H1 (cell line): ENCODE data around the gene MDK. TPM values are rescaled to one million over a fixed set of nuclear protein-coding genes. Genes with fewer than 3 reads are reported as not detected.

Experiments used
- NANOG ChIP-seq: IDR thresholded peaks from 2 replicates; pipeline ENCODE4 v1.6.1; 2011; ENCODE audit warnings: low read length, low read depth, mild to moderate bottlenecking, inconsistent platforms; ENCODE audit not compliant: insufficient read depth, poor library complexity, severe bottlenecking
- polyA plus RNA-seq, 7 experiments: library from polyadenylated mRNA; depleted of rRNA in 3 of 7; stranded (reverse) in 5 of 7; unstranded in 2 of 7; fragments of >200 nt in 5 of 7; fragments of 200-250 nt in 2 of 7; gene quantifications; 1 replicate in 5 of 7; 2 replicates in 1 of 7; 4 replicates in 1 of 7; pipeline versions ENCODE4 v1.2.1 to v1.2.3, GENCODE V29; 2011 to 2013; ENCODE audit warnings: missing spikeins in 2 of 7, mixed read lengths in 2 of 7
- total RNA-seq: library from RNA; stranded (reverse); fragmentation: NEBNext Ultra II Directional; extraction: Animal tissue kit (Norgen Biotek cat#: 25700); gene quantifications from 2 replicates; pipeline ENCODE4 v1.2.1, GENCODE V29; 2021
- TF ChIP-seq, protein P1 (sequence below): fragments of 300-600 bp; sonication (generic); IDR thresholded peaks from 2 replicates; pipeline ENCODE4 v1.7.1; 2012; ENCODE audit warnings: low read length, moderate library complexity, mild to moderate bottlenecking, inconsistent platforms; ENCODE audit not compliant: insufficient replicate concordance

The MDK gene
- total and polyA plus RNA-seq, 2 of the 8 experiments (the other 6 are each of a cell fraction or from before 2014, with no cell fraction given): 309 to 606 TPM

DNA sequence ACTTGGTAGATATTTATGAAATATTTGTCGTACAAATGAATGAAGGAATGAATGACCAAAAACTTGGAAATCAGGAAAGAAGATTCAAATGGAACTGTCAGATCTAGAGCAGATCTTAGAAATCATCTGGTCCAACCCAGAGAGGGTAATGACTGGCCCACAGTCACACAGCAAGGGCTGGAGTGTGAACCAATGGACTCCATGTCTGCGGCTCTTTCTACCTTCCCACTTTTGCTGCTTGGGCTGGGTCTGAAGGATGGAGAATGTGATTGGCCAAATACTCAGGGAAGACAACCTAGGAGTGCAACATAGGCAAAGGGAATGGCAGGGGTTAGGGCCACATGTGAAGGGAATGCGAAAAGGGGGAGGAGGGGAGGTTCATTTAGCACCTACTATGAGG lies 40.0 kb upstream of the MDK start (continued):
- TF ChIP-seq, protein P1, sequence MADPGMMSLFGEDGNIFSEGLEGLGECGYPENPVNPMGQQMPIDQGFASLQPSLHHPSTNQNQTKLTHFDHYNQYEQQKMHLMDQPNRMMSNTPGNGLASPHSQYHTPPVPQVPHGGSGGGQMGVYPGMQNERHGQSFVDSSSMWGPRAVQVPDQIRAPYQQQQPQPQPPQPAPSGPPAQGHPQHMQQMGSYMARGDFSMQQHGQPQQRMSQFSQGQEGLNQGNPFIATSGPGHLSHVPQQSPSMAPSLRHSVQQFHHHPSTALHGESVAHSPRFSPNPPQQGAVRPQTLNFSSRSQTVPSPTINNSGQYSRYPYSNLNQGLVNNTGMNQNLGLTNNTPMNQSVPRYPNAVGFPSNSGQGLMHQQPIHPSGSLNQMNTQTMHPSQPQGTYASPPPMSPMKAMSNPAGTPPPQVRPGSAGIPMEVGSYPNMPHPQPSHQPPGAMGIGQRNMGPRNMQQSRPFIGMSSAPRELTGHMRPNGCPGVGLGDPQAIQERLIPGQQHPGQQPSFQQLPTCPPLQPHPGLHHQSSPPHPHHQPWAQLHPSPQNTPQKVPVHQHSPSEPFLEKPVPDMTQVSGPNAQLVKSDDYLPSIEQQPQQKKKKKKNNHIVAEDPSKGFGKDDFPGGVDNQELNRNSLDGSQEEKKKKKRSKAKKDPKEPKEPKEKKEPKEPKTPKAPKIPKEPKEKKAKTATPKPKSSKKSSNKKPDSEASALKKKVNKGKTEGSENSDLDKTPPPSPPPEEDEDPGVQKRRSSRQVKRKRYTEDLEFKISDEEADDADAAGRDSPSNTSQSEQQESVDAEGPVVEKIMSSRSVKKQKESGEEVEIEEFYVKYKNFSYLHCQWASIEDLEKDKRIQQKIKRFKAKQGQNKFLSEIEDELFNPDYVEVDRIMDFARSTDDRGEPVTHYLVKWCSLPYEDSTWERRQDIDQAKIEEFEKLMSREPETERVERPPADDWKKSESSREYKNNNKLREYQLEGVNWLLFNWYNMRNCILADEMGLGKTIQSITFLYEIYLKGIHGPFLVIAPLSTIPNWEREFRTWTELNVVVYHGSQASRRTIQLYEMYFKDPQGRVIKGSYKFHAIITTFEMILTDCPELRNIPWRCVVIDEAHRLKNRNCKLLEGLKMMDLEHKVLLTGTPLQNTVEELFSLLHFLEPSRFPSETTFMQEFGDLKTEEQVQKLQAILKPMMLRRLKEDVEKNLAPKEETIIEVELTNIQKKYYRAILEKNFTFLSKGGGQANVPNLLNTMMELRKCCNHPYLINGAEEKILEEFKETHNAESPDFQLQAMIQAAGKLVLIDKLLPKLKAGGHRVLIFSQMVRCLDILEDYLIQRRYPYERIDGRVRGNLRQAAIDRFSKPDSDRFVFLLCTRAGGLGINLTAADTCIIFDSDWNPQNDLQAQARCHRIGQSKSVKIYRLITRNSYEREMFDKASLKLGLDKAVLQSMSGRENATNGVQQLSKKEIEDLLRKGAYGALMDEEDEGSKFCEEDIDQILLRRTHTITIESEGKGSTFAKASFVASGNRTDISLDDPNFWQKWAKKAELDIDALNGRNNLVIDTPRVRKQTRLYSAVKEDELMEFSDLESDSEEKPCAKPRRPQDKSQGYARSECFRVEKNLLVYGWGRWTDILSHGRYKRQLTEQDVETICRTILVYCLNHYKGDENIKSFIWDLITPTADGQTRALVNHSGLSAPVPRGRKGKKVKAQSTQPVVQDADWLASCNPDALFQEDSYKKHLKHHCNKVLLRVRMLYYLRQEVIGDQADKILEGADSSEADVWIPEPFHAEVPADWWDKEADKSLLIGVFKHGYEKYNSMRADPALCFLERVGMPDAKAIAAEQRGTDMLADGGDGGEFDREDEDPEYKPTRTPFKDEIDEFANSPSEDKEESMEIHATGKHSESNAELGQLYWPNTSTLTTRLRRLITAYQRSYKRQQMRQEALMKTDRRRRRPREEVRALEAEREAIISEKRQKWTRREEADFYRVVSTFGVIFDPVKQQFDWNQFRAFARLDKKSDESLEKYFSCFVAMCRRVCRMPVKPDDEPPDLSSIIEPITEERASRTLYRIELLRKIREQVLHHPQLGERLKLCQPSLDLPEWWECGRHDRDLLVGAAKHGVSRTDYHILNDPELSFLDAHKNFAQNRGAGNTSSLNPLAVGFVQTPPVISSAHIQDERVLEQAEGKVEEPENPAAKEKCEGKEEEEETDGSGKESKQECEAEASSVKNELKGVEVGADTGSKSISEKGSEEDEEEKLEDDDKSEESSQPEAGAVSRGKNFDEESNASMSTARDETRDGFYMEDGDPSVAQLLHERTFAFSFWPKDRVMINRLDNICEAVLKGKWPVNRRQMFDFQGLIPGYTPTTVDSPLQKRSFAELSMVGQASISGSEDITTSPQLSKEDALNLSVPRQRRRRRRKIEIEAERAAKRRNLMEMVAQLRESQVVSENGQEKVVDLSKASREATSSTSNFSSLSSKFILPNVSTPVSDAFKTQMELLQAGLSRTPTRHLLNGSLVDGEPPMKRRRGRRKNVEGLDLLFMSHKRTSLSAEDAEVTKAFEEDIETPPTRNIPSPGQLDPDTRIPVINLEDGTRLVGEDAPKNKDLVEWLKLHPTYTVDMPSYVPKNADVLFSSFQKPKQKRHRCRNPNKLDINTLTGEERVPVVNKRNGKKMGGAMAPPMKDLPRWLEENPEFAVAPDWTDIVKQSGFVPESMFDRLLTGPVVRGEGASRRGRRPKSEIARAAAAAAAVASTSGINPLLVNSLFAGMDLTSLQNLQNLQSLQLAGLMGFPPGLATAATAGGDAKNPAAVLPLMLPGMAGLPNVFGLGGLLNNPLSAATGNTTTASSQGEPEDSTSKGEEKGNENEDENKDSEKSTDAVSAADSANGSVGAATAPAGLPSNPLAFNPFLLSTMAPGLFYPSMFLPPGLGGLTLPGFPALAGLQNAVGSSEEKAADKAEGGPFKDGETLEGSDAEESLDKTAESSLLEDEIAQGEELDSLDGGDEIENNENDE: no peak
- TF ChIP-seq NANOG: no peak
